Parathyroid adenoma (tissue), 2 donors: ENCODE data around the gene SNRNP25.

Experiments used
- H2AFZ ChIP-seq: fragments of 300-600 bp; sonication (generic); one replicate; pipeline ENCODE4 v1.7.0; 2017; ENCODE audit warnings: antibody characterized with exemption, mild to moderate bottlenecking
- H3K27ac ChIP-seq: fragments of 300-600 bp; sonication (generic); one replicate; pipeline ENCODE4 v1.7.0; 2017
- H3K27me3 ChIP-seq: fragments of 300-600 bp; sonication (generic); one replicate; pipeline ENCODE4 v1.7.0; 2017; ENCODE audit warnings: low read length; ENCODE audit not compliant: control insufficient read depth, insufficient read depth
- H3K36me3 ChIP-seq: fragments of 300-600 bp; sonication (generic); one replicate; pipeline ENCODE4 v1.7.0; 2017; ENCODE audit warnings: low read length; ENCODE audit not compliant: control insufficient read depth, insufficient read depth
- H3K4me1 ChIP-seq: fragments of 300-600 bp; sonication (generic); one replicate; pipeline ENCODE4 v1.7.0; 2017; ENCODE audit warnings: control low read depth
- H3K4me2 ChIP-seq: fragments of 300-600 bp; sonication (generic); one replicate; pipeline ENCODE4 v1.7.0; 2017; ENCODE audit warnings: low read length
- H3K4me3 ChIP-seq: fragments of 300-600 bp; sonication (generic); one replicate; pipeline ENCODE4 v1.7.0; 2017; ENCODE audit warnings: low read depth, low read length
- H3K79me2 ChIP-seq: fragments of 300-600 bp; sonication (generic); one replicate; pipeline ENCODE4 v1.7.0; 2017; ENCODE audit warnings: control low read depth
- H3K9ac ChIP-seq: fragments of 300-600 bp; sonication (generic); one replicate; pipeline ENCODE4 v1.7.0; 2017; ENCODE audit warnings: mild to moderate bottlenecking
- H3K9me3 ChIP-seq: fragments of 300-600 bp; sonication (generic); one replicate; pipeline ENCODE4 v1.7.0; 2017; ENCODE audit warnings: low read length; ENCODE audit not compliant: control insufficient read depth
- TF ChIP-seq, protein P1 (sequence below): fragments of 300-600 bp; sonication (generic); IDR thresholded peaks from one replicate; pipeline ENCODE4 v1.7.0; 2017; ENCODE audit warnings: antibody characterized with exemption, mild to moderate bottlenecking
- donor health status: primary hyperparathyroidism.

Gene SNRNP25

DNA sequence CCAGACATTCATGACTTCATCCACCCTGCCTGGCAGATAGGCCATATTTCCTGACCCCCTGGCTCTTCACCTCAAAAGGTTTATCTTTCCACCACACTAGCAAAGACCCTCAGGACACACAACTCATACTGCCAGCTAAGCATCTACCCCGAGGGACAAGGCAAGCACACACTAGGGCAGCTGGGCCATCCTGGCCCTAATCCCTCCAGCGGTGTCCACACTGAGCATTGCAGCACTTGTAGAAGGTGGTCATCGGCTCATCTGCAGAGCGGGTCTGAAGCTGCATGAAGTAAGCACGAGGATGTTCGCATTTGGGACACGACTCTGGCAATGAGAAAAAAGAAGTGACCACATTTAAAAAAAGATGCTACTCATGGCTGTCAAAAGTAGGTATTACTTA, 6.4 kb upstream of the SNRNP25 start:
- H3K9me3 ChIP-seq: no peaks in the 10 kb centered on the region
- TF ChIP-seq, protein P1, sequence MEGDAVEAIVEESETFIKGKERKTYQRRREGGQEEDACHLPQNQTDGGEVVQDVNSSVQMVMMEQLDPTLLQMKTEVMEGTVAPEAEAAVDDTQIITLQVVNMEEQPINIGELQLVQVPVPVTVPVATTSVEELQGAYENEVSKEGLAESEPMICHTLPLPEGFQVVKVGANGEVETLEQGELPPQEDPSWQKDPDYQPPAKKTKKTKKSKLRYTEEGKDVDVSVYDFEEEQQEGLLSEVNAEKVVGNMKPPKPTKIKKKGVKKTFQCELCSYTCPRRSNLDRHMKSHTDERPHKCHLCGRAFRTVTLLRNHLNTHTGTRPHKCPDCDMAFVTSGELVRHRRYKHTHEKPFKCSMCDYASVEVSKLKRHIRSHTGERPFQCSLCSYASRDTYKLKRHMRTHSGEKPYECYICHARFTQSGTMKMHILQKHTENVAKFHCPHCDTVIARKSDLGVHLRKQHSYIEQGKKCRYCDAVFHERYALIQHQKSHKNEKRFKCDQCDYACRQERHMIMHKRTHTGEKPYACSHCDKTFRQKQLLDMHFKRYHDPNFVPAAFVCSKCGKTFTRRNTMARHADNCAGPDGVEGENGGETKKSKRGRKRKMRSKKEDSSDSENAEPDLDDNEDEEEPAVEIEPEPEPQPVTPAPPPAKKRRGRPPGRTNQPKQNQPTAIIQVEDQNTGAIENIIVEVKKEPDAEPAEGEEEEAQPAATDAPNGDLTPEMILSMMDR: no peak
- no peaks in the 10 kb centered on the region for H3K27me3 ChIP-seq
- no peaks in the 10 kb centered on the region for H3K79me2 ChIP-seq
- no peaks in the 10 kb centered on the region for H3K36me3 ChIP-seq
- no peak overlapping the region for H3K9ac ChIP-seq
- H3K4me3 ChIP-seq: no peak overlapping the region
- no peak overlapping the region for H3K4me2 ChIP-seq
- no peaks in the 10 kb centered on the region for H3K4me1 ChIP-seq
- no peak overlapping the region for H3K27ac ChIP-seq
- H2AFZ ChIP-seq: no peak overlapping the region

DNA sequence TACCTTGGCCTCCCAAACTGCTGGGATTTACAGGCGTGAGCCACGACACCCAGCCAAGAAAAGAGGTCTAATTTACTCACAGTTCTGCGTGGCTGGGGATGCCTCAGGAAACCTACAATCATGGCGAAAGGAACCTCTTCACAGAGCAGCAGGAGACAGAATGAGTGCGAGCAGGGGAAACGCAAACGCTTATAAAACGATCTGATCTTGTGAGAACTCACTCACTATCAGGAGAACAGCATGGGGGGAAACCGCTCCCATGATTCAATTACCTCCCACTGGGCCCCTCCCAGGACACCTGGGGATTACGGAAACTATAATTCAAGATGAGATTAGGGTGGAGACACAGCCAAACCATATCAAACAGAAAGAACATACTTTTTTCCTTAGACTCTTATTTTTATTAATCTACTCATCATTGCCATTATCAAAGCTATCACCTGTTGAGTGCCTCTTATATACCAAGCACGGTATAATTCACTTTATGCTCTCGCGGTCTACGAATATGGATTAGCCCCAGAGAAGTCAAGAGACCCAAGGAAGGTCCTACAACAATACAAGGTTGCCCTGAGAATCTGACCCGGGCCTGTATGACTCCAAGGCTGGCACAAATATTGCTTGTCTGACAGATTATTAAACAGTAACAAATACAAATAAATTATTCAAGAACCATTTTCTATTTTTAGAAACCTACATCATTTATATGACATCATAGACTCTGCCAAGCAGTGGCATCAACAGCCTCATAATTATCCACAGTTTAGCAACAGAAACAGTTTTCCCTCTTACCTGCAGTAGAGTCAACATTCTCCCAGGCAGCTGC, 2.6 kb upstream of the SNRNP25 start:
- TF ChIP-seq, protein P1: no peak
- H3K9ac ChIP-seq: no peak overlapping the region
- no peak overlapping the region for H3K4me2 ChIP-seq

DNA sequence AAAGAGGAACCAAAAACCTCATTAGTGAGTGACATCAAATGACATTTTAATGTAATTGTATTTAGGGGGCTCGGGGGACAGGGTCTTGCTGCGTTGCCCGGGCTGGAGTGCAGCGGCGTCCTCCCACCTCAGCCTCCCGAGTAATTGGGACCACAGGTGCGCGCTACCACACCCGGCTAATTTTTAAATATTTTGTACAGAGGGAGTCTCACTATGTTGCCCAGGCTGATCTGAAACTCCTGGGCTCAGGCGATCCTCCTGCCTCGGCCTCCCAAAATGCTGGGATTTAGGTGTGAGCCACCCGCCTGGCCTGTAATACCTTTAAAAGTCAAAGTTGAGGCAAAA, 581 bp downstream of the SNRNP25 start:
- no peaks in the 10 kb centered on the region for H3K27me3 ChIP-seq
- peak overlapping the region; percentile 46 for H3K27ac ChIP-seq
- H3K36me3 ChIP-seq: no peaks in the 10 kb centered on the region
- peak overlapping the region; percentile 81 for H3K9ac ChIP-seq
- TF ChIP-seq, protein P1: no peak
- H3K79me2 ChIP-seq: no peaks in the 10 kb centered on the region
- H3K4me2 ChIP-seq: peak overlapping the region; percentile 100
- H3K4me3 ChIP-seq: peak overlapping the region; percentile 93
- no peaks in the 10 kb centered on the region for H3K9me3 ChIP-seq
- peak overlapping the region; percentile 98 for H2AFZ ChIP-seq
- H3K4me1 ChIP-seq: no peaks in the 10 kb centered on the region

More for the DNA sequence above, 2.6 kb upstream of the SNRNP25 start:
- no peaks in the 10 kb centered on the region for H3K79me2 ChIP-seq
- H3K4me3 ChIP-seq: no peak overlapping the region
- no peak overlapping the region for H3K27ac ChIP-seq
- no peaks in the 10 kb centered on the region for H3K36me3 ChIP-seq
- H3K9me3 ChIP-seq: no peaks in the 10 kb centered on the region
- H3K27me3 ChIP-seq: no peaks in the 10 kb centered on the region
- H3K4me1 ChIP-seq: no peaks in the 10 kb centered on the region
- H2AFZ ChIP-seq: no peak overlapping the region

DNA sequence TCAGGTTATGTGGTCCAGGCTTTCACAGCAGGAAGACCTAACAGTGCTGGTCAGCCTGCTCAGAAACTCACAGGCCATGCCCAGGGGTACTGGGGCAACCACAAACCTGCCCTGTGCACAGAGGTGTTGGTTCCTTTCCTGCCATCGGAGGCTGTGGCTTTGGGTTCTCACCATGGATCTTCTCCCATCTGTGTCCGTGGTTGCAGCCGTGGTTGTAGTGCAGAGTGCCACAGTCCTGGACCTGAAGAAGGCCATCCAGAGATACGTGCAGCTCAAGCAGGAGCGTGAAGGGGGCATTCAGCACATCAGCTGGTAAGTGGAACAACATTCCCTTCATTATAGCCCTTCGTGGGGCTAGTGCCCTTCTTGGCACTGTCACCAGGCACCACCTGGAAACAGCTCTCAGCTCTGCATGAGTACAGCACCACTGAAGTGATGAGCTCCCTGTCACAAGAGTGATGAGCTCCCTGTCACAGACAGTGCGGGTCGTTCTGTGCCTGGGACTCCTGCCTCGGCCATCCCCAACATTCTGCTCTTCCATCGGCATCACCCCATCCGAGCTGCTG, 2.0 kb downstream of the SNRNP25 start:
- Histone ChIP-seq H3K36me3 (no peaks in the 10 kb centered on the region), H2AFZ (no peak overlapping the region), H3K9me3 (no peaks in the 10 kb centered on the region), H3K4me3 (no peak overlapping the region), H3K79me2 (no peaks in the 10 kb centered on the region), H3K27me3 (no peaks in the 10 kb centered on the region), H3K4me1 (no peaks in the 10 kb centered on the region), H3K9ac (no peak overlapping the region), H3K4me2 (no peak overlapping the region), H3K27ac (no peak overlapping the region)
- TF ChIP-seq, protein P1: no peak
